Hematopoietic multipotent progenitor cell treated with erythropoietin and hydrocortisone succinate and interleukin-3 and kit ligand, for 8 days (in vitro differentiated cells): ENCODE data around the gene TMEM11.

ENCODE experiments used
- DNase-seq: peaks from one replicate; pipeline ENCODE4 v3.0.0-alpha.2; 2015

TMEM11 gene

GRCh38 chr17:21177854-21178600 lies 35.9 kb downstream of the TMEM11 start:
- no peak for DNase-seq

- DNase-seq: no peak
Measured at GRCh38 chr17:21177401-21177800, 36.6 kb downstream of the TMEM11 start.

GRCh38 chr17:21176773-21177395 lies 37.1 kb downstream of the TMEM11 start:
- DNase-seq: no peak

- DNase-seq: no peak
Measured at GRCh38 chr17:21174713-21175112, 39.2 kb downstream of the TMEM11 start.

GRCh38 chr17:21174186-21174585 lies 39.8 kb downstream of the TMEM11 start:
- DNase-seq: no peak

GRCh38 chr17:21173543-21173942 lies 40.4 kb downstream of the TMEM11 start:
- DNase-seq: no peak

GRCh38 chr17:21172846-21173245 lies 41.1 kb downstream of the TMEM11 start:
- peak; percentile 68 for DNase-seq

- no peak for DNase-seq
Measured at GRCh38 chr17:21171970-21172510, 41.9 kb downstream of the TMEM11 start.

GRCh38 chr17:21171309-21171922 lies 42.5 kb downstream of the TMEM11 start:
- DNase-seq: no peak

GRCh38 chr17:21170809-21171208 lies 43.2 kb downstream of the TMEM11 start:
- DNase-seq: no peak

GRCh38 chr17:21169496-21169895 lies 44.5 kb downstream of the TMEM11 start:
- DNase-seq: no peak

- no peak for DNase-seq
Measured at GRCh38 chr17:21168555-21168865, 45.5 kb downstream of the TMEM11 start.

- no peak for DNase-seq
Measured at GRCh38 chr17:21167303-21167702, 46.7 kb downstream of the TMEM11 start.

- no peak for DNase-seq
Measured at GRCh38 chr17:21166595-21167210, 47.3 kb downstream of the TMEM11 start.

- no peak for DNase-seq
Measured at GRCh38 chr17:21165922-21166594, 47.9 kb downstream of the TMEM11 start.

- DNase-seq: no peak
Measured at GRCh38 chr17:21164620-21165019, 49.3 kb downstream of the TMEM11 start.

- DNase-seq: no peak
Measured at GRCh38 chr17:21164216-21164615, 49.7 kb downstream of the TMEM11 start.

- no peak for DNase-seq
Measured at GRCh38 chr17:21163101-21163500, 50.9 kb downstream of the TMEM11 start.

GRCh38 chr17:21162394-21162775 lies 51.6 kb downstream of the TMEM11 start:
- no peak for DNase-seq

GRCh38 chr17:21161498-21162393 lies 52.2 kb downstream of the TMEM11 start:
- DNase-seq: no peak

GRCh38 chr17:21160401-21160800 lies 53.6 kb downstream of the TMEM11 start:
- no peak for DNase-seq
